Mucosa of gallbladder (tissue), 1 donor: ENCODE results near the gene HNRNPA3. TPM values are rescaled to one million over a fixed set of nuclear protein-coding genes. Genes with fewer than 3 reads are reported as not detected.

ENCODE experiments used
- DNase-seq: peaks from one replicate; pipeline ENCODE4 v3.0.0-alpha.2; 2020; ENCODE audit warnings: low spot score
- total RNA-seq: library from RNA; stranded (reverse); gene quantifications from one replicate; pipeline ENCODE4 v1.2.1, GENCODE V29; 2021
- donor health status: DM: no; HTN: no; CAD: no.

HNRNPA3 gene
- total RNA-seq, 1 donor from 2014 or later = 128 TPM

DNA sequence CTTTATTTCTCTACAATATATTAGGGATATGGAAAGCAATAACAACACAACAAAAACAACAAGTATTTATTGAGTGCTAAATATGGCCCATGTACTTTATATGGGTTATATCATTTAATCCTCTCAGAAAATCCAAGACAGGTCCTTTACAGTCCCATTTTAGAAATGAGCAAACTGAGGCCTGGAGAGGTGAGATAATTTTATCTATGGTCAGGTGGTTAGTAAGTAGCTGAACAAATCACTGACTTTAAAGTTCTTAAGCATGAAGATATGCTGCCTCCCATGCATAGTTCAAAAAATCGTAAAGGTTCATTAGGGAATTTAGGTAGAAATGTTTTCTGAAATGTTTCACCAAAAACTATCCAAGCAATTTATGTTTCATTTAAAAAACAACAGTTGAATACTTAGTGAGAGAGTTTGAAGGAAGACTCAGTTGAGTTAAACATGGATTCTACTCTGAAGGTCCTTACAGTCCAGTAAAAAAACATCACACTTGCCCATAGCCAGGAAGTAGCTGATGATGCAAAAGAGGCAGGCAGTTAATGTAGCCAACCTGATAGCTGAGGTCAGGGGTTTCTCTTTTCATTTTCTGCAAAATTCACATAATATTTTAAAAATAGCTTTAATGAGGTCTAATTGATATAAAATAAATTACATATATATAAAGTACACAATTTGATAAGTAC is 59.5 kb downstream of the HNRNPA3 start:
- DNase-seq = no peak

GRCh38 chr2:177272765-177273164 is 60.2 kb downstream of the HNRNPA3 start:
- DNase-seq = no peak

GRCh38 chr2:177273408-177273807 is 60.8 kb downstream of the HNRNPA3 start:
- DNase-seq = no peak

Other genes starting within 250 kb of the HNRNPA3 start
- 102 TPM for gene NFE2L2, start 51.9 kb downstream of the HNRNPA3 start, total RNA-seq
- gene AGPS, start 180.0 kb downstream of the HNRNPA3 start, total RNA-seq = 34.5 TPM